HUDEP-2 (cell line): ENCODE results near the gene IL20.
A peak's percentile ranks its signal among the peaks of the same experiment; 100 is the strongest.

Experiments
- DNase-seq, 76 experiments: peaks; one replicate each; lab custom pipeline; 2025; ENCODE audit not compliant: unreplicated experiment in 76 of 76; lab: John Stamatoyannopoulos, UW

The IL20 gene

DNA sequence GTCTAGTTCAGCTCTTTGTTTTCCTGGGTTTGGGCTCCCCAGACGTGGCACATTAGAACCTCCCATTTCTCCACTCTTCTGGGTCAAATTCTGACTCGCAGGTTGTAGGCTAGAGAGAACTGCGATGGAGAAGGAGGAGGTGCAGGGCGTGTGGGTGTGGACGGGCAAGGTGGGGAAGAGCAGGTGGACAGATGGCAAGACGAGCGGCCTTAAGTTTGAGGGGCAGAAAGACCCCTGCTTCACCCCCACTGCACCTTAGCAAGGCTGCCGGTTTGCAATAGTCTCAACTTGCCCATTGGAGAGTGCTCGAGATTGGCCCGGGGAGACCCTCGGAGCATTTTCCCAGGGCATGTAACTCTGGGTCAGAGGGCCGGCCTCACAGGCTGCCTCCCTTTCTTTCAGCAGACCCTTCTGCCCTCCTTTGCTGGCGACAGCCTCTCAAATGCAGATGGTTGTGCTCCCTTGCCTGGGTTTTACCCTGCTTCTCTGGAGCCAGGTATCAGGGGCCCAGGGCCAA is 33.5 kb downstream of the IL20 start:
- no peak for DNase-seq

DNA sequence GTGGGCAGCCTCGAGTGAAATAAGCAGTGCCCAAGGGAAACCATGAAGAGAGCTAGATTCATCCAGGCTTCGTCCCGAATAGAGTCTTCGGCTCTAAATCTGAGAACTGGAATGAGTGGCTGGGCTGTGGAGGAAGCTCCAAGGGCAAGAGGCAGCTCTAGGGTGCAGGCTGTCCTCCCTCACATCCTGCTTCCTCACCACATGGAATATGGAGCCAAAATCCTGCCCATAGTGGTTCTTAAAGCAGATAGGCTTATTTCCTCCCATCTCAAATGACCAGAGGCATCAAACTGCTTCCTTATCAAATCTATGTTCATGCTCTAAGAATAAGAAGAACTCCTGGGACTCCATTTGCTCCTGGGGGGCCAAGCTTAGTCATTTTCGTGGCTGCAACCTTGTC is 34.3 kb downstream of the IL20 start:
- DNase-seq = no peak

DNA sequence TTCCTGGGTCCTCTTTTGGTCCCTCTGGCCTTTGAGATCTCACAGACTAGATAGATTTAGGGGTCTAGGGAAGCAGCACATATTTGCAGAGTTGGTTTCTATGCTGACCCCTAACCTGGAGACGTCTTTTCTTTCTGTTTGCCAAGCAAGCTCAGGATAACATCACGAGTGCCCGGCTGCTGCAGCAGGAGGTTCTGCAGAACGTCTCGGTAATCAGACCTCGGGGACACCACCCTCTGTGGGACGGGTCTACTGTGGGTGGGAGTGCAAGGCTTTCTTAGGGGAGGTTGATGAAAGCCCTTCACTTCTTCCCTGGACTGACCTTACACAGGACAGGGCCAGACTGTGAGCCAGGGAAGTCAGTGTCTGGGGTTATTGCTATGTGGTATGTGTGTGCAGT is 34.7 kb downstream of the IL20 start:
- DNase-seq = no peak

DNA sequence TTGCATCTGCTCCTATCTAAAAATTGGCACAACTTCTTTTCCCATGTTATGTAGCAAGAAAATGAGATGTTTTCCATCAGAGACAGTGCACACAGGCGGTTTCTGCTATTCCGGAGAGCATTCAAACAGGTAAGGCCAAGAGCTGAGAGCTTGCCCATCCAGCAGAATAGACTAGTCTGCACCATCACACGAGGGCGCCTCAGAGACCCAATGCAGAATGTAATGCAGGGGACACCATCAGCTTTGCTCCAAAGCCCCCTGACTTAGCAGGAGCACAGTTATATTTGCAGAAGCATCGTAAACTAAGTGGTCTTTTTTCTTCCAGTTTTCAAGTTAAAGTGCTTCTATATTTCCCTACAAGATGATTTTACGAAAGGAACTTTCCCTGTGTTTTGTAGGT is 36.5 kb downstream of the IL20 start:
- no peak for DNase-seq

DNA sequence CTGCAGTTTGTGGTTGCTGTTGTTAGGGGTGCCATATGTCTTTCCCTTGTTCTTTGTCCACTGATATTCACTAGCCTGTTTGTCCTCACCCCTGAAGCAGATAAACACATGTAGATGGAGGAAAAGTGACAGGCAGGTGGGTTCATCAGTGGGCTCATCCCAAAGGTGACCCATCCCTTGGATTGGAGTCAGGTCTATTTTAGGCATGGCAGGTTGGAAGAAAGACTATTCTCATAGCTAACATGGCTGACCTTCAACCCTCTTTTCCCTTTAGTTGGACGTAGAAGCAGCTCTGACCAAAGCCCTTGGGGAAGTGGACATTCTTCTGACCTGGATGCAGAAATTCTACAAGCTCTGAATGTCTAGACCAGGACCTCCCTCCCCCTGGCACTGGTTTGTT is 37.3 kb downstream of the IL20 start:
- no peak for DNase-seq

DNA sequence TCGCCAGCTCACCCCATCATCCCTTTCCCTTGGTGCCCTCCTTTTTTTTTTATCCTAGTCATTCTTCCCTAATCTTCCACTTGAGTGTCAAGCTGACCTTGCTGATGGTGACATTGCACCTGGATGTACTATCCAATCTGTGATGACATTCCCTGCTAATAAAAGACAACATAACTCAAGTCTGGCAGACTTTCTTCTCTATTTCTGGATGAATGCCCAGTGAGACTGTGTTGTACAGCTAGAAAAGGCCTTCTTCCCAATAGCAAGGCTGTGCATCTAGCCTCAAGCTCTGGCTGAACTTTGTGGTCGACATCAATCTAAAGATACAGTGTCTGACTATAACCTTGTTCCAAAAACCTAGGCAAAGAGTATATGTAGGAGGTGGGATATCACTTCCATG is 38.3 kb downstream of the IL20 start:
- no peak for DNase-seq

DNA sequence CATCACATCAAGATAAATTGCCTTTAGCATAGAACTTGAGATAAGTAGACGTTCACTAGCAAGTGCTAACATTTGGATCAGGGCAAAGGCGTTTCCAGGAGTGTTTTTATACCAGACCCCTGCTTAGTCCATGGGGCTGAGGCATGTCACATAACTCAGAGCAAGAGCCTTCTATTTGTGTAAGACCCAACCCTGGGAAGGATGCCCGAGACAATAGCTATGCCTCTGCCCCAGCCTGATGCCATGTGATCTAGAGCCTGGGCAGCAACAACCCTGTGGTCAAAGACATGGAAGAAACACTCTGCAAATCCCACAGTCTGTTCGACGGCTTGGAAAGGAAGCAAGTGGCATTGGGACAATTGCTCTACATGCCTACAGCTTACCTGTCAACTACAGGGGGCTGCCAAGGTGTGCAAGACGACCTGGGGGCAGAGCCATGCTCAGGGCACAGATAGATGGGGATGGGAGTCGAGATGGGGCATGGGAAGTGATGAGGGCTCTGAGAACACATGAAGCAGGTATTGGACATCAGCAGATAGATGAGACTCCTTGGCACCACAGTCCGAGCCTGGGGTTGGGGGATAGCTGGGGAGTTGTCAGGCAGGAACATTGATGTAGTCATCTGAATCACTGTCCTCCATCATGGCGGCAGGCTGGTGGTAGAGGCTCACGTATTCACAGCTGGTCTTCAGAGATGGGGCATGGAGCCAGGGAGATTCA is 39.2 kb downstream of the IL20 start:
- no peak for DNase-seq

DNA sequence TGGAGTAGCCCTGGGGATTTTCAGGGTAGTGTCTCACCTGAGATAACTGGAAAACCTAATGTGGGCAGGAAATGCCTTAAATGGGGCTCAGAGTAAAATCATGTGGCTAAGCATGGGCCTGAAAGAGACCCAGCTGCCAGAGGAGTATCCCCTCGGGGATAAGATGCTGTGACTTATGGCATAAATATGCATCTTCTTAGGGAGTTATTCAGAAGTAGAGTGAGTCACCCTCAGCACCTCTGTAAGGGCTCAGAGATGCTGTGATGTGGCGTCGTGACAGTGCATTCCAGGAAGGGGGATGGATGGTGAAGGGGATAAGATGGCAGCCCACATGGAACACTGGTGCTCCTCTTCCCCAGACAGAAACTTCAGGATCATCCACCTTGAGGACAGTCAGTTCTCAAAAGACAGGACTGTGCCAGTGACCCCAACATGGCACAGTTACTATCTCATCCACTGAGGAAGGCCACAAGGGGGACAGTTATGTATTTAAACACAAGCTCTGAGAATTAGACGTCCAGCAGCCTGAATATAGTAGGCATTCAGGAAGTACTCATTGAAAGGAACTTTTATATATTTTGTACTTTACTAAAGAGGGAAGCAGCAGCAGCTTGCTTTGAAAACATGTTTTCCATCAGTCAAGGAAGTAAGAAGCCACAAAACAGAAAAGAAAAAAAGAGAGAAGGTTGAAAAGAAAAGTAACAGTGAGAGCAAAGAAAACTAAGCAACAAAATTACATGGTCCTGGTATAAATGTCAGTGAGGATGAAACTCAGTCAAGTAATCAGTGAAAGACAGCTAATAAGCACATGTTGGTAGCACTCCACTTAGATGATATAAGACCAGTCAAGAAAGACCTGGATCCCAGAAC is 40.1 kb downstream of the IL20 start:
- DNase-seq = no peak

DNA sequence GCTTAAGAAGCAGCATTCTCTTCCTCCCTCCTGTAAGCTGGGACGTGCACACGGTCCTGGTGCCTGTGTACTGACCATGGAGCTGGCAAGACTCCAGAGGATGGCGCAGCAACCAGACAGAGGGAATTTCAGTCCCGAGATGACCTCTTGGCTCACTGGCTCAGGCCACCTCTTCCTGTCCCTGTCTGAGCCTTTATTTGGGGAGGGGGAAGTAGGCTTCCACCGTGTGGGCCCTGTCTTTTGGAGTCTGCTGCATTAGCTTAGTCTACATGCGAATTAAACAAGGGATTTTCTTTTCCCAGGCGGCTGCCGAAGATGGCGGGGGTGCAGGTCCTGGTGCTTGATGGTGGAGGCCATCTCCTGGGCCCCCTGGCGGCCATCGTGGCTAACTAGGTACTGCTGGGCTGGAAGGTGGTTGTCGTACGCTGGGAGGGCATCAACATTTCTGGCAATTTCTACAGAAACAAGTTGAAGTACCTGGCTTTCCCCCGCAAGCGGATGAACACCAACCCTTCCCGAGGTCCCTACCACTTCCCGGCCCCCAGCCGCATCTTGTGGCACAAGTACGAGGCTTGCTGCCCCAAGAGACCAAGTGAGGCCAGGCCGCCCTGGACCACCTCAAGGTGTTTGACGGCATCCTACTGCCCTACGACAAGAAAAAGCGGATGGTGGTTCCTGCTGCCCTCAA is 42.0 kb downstream of the IL20 start:
- DNase-seq = peak in 11 of 76 experiments; percentile 2 to 21 (median 8)

DNA sequence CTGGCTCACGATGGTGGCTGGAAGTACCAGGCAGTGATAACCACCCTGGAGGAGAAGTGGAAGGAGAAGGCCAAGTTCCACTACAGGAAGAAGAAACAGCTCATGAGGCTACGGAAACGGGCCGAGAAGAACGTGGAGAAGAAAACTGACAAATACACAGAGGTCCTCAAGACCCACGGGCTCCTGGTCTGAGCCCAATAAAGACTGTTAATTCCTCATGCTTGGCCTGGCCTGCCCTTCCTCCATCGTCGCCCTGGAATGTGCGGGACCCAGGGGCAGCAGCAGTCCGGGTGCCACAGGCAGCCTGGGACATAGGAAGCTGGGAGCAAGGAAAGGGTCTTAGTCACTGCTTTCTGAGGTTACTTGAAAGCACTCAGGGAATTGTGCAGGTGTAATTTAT is 42.6 kb downstream of the IL20 start:
- DNase-seq = no peak

DNA sequence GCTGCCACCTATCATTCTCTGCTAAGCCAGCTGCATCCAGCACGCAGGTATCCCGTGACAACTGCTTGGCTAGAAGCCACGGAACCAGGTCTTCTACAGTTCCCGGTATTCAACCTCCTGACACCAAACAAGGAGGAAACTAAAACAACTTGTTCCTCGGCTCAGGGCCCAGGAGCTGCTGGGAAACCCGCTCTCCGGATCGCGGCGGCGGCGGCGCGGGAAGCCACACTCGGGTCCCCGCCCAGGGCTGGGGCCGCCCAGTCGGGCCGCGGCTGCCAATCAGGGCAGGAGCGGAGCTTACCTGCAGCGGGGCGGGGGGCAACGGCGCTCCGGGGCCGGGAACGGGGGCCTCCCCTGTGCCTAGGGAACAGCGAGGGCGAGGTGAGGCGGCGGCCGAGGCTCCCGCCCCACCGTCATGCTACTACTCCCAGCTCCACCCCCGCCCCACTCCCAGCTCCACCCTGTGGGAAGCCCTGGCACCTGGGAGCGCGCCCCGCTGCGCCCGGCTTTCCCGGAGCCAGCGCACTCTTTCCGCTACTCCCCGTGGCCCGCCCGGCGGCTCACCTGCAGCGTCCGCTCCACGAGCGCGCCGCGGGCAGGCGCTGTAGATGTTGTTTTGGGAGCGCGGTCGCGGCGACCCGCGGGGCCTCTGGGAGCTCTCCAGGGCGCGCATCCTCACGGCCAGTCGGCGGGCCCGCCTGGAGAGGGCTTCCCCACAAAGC is 43.9 kb downstream of the IL20 start:
- no peak for DNase-seq

DNA sequence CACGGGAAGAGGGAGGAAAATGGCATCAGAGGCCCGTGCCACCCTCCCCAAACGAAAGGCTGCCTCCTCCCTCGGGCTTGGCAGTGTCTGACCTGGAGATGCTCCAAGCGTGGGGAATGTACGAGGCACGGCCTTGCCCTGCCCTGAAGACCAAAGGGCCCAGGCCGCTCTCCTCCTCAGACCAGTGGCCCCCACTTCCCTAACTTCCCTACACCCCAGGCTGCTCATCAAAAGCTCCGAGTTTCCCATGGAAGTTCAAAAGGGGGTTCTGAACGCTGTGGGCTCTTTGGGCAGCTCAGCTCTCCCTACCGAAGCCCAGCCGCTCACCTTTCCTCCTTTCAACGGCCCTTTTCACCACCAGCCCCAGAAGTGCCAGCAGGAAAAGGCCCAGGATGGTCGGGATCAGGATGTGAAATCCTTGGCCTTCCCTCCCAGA is 44.5 kb downstream of the IL20 start:
- no peak for DNase-seq

DNA sequence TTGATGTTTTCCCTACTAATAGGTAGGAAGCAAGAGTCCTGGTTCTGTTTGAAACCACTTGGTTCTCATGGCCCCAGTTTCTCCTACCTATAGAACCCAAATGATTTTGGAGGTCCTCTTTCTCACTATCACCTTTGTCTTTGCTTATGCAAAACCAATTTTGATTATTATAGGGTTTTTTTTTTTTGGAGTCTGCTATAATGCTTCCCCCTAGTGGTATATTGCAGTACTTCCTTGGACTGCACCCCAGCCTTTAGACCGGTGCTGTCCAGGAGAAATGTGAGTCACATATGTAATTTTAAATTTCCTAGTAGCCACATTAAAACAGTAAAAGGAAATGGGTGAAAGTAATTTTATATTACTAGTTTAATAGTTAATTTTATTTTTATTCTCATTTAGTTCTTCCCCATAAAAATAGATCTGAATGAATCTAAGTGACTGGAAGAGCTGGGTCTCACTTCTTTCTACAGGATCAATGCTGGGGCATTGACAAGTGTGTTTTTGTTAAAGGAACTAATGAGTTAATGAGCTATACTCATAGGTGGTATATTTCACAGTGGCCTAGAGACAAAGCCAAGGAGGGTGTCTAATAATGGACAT is 45.7 kb downstream of the IL20 start:
- DNase-seq = peak in 21 of 76 experiments; percentile 3 to 55 (median 22)

DNA sequence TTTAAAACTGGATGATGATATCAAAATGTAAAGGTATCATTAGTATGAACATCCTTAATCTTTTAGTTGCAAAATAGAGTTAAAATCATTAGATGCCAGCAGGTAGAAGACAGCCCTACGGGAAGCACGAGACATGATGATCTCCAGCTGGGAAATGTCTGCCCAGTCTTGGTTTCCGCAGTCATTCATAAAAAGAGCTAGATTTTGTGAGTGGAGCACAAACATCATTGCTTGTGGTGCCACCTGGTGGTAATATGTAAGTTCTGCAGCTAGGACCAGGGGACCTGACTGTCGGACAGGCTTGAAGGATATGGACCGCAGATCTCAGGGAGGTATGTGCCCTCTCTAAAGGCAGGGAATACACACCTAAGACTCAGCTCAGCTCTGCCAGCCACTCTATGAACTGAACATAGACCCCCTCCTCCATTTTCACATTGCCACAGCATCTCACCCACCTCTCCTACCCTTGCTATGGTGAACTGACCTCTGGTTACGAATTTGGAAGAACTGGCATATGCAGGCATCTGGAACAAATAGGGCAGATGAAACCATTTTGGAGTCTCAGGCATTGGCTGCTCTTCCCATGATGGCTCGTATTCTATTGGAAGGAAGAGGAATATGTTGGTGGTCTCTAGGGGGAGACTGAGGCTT is 47.1 kb downstream of the IL20 start:
- peak in 57 of 76 experiments; percentile 3 to 74 (median 36) for DNase-seq

DNA sequence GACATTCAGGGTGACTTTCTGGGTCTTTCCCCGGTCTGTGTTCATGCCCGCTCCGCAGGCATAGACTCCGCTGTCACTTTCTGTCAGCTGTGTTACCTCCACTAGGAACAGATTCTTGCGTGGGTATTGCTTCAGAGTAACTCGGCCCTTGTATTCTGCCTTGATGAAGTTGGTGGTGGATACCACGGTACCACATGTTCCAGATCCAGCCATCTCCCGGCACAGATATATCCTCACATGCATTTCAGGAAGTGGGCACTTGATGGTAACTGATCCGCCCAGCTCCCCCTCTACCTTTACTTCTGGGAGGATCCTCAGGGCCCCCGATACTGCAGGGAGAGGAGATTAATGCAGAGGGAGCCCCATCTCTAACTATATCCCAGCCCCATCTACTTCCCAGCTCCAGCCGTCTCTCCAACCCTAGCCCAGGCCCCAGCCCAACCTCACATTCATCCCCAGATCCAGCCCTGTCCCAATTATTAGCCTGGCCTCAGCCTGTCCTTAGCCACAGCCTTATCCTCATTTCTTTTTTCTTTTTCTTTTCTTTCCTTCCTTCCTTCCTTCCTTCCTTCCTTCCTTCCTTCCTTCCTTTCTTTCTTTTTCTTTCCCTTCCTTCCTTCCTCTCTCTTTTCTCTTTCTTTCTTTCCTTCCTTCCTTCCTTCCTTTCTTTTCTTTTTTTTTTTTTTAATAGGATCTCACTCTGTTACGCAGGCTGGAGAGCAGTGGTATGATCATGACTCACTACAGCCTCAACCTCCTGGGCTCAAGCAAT is 48.5 kb downstream of the IL20 start:
- DNase-seq = no peak

DNA sequence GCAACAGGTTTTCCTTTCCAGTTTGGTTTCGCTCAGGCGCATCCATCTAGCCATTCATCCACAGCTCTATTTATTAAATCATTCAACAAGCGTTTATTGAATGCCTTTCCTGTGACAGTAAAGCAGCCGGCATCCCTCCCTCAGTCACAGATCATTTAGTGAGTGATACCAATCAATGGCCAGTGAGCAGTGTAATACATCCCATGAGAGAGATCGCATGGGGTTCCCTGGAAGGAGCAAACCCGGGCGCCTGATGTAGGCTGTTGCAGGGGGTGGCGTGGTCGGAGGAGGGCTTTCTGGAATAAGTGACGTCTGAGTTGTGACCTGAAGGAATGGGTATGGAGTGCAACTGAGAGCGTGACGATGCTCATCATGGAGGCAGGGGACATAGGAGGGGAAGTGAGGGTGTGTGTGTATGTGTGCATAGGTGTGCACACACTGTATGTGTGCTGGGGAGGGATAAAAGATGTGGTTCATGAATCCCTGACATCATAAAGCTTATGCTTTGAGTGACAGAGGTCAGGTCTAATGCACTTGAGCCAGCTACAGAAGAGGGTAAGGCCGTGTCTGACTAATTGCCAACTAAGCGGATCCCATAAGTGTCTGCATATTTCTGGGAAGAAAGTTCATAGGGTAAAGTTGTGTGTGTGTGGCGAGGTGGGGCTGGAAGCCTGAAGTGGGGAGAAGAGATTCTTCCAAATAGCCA is 49.8 kb downstream of the IL20 start:
- no peak for DNase-seq

DNA sequence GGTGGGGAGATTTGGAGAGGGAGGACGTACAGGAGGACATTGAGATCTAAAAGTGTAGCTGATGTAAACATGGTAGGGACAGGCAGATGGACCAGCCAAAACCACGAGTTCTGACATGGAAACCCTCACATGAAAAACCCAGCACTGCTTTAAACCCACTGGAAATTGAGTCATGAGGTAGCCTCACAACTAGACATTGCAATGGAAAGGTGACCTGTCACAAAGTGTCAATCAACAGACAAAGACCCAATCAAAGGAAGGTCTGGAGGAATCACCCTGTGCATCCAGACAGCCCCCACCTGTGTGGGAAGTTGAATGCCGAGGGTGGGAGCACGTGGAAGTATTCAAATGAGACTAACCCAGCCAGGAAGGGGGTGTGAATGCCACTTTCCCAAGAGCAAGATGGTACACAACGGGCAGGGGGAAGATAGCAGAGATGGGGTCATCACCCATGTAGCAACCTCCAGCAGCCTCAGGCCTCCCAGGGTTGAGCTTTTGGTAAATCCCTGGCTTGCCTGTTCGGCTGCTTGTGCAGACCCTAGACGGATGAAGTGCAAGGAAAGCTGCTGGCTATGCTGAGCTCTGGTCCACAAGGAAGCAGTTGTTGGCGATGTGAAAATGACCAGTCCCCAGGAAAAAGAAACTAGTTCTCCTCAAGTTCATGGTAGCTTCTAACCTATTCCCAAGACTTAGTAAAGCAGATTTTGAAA is 50.7 kb downstream of the IL20 start:
- no peak for DNase-seq

DNA sequence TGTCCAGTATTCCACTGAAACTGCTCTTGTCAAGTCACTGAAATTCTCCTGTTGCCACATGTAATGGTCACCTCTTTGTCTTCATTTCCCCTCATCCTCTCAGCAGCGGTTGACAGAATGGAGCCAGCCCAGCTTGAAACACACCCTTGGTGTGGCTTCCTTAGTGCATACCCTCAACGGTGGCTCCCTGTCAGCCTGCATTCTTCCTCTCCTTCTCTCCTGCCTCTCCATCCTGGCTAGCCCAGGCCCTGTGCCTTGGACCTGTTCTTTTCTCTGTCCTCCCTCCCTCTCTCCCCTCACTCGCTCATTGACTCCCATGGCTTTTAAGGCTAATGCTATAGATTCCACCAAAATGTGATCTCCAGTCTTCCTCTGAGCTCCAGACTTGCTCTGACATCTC is 52.7 kb downstream of the IL20 start:
- DNase-seq = no peak
